GM19240 (cell line): ENCODE data around the gene SCUBE2.
A peak's percentile ranks its signal among the peaks of the same experiment; 100 is the strongest.

ENCODE experiments used
- DNase-seq: peaks from one replicate; pipeline ENCODE4 v3.0.0; 2011; ENCODE audit warnings: low spot score; ENCODE audit not compliant: insufficient read length

Gene SCUBE2

DNA sequence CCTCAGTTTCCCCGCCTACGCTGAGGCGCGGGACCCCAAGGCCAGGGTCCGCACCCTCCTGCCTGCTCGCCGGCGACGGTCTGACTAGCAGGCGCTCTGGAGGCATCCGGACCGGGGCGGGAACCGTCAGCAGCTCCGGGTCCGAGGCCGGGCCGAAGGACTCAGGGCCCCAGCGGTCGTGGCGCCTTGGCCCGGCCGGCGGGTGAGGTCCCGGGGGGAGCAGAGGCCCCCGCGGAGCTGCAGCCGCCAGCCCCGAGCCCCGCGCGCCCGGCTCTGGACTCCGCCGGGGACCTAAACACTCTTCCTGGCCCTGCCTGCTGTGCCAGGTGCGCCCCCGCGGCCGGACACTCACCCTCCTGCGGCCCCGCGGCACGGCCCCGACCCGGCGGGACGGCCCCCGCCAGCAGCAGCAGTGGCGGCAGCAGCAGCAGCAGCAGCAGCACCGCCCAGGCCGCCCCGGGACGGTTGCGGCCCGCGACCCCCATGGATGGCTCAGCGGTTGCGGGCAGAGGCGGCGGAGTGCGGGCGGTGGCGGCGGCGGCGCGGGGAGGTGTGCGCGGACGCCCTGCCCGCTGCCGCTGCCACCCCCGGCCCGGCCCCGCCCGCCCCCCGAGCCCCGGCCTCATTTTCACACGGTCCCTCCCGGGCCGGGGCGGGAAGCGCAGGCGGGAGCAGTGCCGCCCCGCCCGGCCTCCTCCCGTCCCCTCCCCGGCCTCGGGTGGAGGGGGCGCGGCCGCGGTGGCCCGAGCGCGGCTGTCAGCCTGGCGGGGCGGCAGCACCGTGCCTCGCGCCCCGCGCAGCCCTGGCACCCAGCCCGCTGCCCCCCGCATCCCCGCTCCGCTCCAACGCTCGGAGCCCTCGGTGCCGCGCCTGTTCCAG is at the start of gene SCUBE2:
SCUBE2 (minus strand) TSS at position 556 of the 879 bp plus-strand sequence; CDS start at position 485, 71 bp downstream.
- DNase-seq: no peak

DNA sequence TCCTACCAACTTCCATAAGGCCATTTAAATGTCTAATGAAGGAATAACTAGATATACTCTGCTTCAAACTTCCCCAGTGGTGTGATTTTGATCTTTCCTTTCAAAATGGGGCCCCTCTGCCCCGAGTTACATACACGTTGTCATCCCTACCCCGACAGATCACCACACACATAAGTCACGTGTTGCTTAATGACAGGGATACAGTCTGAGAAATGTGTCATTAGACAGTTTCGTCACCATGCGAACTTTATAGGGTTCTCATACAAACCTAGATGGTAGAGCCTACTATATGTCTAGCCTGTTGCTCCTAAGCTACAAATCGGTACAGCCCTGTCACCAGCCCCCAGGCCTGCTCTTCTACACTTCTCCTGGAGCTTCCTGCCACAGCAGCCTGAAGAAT is 49.8 kb upstream of the SCUBE2 start:
- no peak for DNase-seq

DNA sequence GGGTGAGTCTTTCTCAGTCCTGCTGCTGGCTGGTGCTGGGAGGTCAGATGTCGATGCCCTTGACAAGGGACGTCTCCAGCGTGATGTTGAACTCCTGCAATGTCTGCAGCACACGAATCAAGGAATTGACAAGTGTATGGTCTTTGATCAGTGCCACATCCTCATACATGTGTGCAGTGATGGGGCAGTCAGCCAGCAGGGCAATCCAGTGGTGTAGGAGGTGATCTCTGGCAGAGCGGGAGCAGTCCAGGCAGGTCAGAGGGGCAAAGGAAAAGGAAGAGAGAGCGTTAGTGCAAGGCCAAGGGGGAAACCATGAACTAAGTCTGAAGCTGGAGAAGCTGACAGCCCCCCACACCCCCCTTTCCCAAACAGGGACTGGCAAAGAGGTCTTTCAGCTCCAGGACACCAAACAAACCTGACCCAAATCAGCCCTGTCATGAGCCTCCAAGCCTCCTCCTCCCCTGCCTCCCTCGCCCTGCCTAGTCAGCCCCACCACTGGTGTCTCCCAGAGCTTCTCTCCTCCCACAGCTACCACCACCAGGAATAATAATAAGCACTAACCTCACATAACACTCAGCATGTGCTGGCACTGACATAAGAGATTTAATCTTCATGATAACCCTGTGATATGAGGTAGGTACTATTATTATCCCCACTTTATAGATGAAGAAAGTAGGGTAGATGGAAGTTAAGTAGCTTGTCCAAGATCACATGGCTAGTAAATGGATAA is 48.4 kb upstream of the SCUBE2 start:
- no peak for DNase-seq

DNA sequence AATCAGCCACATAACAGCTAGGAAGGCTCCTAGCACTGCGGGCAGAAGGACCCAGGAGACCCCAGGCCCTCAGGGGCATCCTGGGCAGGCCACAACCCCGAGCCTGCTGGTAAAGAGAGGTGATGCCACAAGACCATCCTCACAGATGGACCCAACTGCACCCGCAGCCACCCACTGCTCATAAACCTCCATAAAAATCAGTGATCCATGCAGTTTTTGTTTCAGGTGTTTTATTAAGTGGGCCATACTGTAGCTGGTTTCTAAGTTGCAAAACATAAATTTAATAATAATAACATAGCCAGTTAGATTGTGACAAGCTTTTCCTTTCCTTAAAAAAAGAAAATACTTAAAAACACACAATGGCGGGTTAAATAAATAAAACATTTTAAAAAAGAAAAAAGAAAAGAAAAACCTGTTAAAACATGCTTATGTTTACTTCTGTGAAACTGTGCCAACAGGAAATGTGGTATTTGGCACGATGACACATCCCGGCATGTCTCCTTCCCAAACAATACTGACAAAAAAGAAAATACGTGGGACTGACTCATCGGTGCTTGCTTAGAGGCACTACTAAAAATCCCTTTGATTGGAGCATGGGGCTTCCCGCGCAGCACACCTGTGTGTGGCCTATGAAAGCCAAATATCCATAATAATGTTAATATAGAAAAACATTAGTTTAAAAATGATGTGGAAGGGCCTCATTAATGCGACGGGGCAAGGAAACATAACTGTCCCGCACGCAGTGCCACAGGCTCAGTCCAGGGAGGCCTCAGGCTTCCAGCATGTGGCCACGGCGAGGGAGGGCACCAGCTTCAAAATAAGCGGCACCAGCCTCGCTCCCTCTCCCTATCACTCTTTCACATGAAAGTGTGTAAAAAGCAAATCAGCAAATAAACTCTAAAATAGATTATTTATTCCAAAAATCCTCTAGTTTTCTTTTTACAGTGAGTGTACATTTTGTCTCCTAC is 47.5 kb upstream of the SCUBE2 start:
- DNase-seq: no peak

GRCh38 chr11:9138133-9138453 is 46.7 kb upstream of the SCUBE2 start:
- DNase-seq: no peak

- peak; percentile 51 for DNase-seq
Observed at GRCh38 chr11:9137293-9138132, 46.1 kb upstream of the SCUBE2 start.

- DNase-seq: no peak
Observed at GRCh38 chr11:9136741-9137140, 45.3 kb upstream of the SCUBE2 start.

GRCh38 chr11:9133956-9134355 is 42.6 kb upstream of the SCUBE2 start:
- no peak for DNase-seq

GRCh38 chr11:9132203-9132878 is 40.9 kb upstream of the SCUBE2 start:
- no peak for DNase-seq

DNA sequence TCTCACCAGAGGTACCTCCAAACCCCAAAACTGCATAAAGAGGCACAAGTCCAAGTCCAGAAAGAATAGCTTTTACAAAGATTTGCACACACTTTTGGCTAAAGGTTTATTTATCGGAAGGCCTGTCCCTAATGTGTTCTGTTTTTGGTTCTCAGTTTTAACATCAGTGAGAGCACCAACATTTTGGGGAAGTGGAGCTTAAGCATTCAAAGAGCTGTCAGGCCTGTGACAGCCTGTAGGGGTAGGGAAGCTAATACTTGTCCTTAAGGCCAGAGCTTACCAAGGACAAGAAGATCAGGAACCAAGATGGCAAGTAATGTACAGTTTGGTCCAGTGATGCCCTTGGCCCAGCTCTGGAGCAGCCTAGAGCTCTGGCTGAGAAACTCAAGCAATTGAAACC is 38.9 kb upstream of the SCUBE2 start:
- no peak for DNase-seq

DNA sequence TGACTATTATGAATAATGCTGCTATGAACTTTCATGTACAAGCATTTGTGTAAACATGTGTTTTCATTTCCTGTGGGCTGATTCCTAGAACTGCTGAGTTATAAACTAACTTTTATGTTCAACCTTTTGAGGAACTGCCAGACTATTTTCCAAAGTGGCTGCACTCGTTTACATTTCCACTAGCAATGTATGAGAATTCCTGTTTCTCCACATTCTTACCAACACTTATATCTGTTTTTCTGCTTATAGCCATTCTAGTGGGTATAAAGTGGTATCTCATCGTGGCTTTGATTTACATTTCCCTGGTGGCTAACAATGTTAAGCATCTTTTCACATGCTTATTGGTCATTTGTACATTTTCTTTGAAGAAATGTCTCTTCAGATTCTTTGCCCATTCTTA is 35.2 kb upstream of the SCUBE2 start:
- no peak for DNase-seq

- DNase-seq: no peak
Observed at GRCh38 chr11:9125185-9125886, 33.9 kb upstream of the SCUBE2 start.

DNA sequence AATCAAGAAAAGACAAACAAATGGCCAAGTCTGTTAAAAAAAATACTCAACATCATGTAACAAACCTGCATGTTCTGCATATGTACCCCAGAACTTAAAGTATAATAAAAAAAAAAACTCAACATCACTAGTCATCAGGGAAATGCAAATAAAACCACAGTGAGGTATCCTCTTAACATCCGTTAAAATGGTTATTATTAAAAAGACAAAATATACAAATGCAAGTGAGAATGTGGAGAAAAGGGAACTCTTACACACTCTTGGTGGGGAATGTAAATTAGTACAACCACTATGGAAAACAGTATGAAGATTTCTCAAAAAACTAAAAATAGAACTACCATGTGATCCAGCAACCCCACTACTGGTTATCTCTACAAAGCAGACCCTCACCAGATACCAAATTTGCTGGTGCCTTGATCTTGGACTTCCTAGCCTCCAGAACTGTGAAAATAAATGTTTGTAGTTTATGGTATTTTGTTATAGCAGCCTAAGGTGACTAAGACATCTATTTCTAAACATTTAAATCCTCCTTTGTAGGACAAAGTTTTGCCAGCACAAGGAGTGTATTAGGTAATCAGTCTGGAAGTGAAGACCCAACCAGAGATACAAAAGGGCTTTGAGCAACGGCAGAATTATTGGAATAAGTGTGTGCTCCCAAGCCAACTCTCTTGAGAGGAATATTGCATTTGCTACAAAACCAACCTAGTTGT is 32.4 kb upstream of the SCUBE2 start:
- no peak for DNase-seq

GRCh38 chr11:9121469-9121796 is 30.0 kb upstream of the SCUBE2 start:
- no peak for DNase-seq

GRCh38 chr11:9120664-9121468 is 29.5 kb upstream of the SCUBE2 start:
- DNase-seq: no peak

DNA sequence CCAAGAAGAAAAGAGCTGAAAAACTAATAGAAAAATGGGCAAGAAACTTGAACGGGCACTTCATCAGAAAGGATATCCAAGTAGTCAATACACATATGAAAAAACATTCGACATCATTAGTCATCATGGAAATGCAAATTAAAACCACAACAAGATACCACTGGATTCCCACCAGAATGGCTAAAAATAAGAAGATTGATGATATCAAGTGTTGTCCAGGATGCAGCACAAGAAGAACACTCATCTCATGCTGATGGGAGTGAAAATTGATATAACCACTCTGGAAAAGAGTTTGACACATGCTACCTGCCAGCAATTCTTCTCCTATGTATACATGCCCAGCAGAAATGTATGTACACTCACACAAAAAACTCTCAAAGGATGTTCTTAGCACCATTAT is 26.9 kb upstream of the SCUBE2 start:
- no peak for DNase-seq

GRCh38 chr11:9112075-9112474 is 20.7 kb upstream of the SCUBE2 start:
- no peak for DNase-seq
